Measurements from ENCODE around the gene HGD.

The HGD gene

GRCh38 chr3:120661945-120662344 lies 20.1 kb downstream of the HGD start:
- TF ChIP-seq CTCF (IDR thresholded peaks at IDR 0.05; ENCODE audit: insufficient read depth, low read depth, low read length, missing control alignments) = no peak
- no peak overlapping the region for H3K4me3 ChIP-seq (ENCODE audit: low read length)
- DNase-seq (ENCODE audit: low read depth) = no peak

- no peak for DNase-seq (ENCODE audit: low read depth)
These were observed 20.7 kb downstream of the HGD start for GRCh38 chr3:120661106-120661905.

GRCh38 chr3:120659834-120660233 lies 22.2 kb downstream of the HGD start:
- DNase-seq (ENCODE audit: low read depth) = no peak
- no peak overlapping the region for H3K4me3 ChIP-seq (ENCODE audit: low read length)
- no peak for TF ChIP-seq CTCF (IDR thresholded peaks at IDR 0.05; ENCODE audit: insufficient read depth, low read depth, low read length, missing control alignments)

More at GRCh38 chr3:120661106-120661905, 20.7 kb downstream of the HGD start:
- TF ChIP-seq CTCF (IDR thresholded peaks at IDR 0.05; ENCODE audit: insufficient read depth, low read depth, low read length, missing control alignments) = no peak
- no peak overlapping the region for H3K4me3 ChIP-seq (ENCODE audit: low read length)

GRCh38 chr3:120659285-120659684 lies 22.8 kb downstream of the HGD start:
- TF ChIP-seq CTCF (IDR thresholded peaks at IDR 0.05; ENCODE audit: insufficient read depth, low read depth, low read length, missing control alignments) = no peak
- no peak overlapping the region for H3K4me3 ChIP-seq (ENCODE audit: low read length)
- no peak for DNase-seq (ENCODE audit: low read depth)

- no peak for TF ChIP-seq CTCF (IDR thresholded peaks at IDR 0.05; ENCODE audit: insufficient read depth, low read depth, low read length, missing control alignments)
- no peak for DNase-seq (ENCODE audit: low read depth)
- no peak overlapping the region for H3K4me3 ChIP-seq (ENCODE audit: low read length)
These were observed 29.0 kb downstream of the HGD start for GRCh38 chr3:120652896-120653545.

GRCh38 chr3:120652281-120652680 lies 29.8 kb downstream of the HGD start:
- no peak overlapping the region for H3K4me3 ChIP-seq (ENCODE audit: low read length)
- no peak for DNase-seq (ENCODE audit: low read depth)
- no peak for TF ChIP-seq CTCF (IDR thresholded peaks at IDR 0.05; ENCODE audit: insufficient read depth, low read depth, low read length, missing control alignments)

All from epithelial cell of esophagus (primary cell).